Suprapubic skin (tissue), 3 donors: ENCODE data around the gene UVRAG.

ENCODE experiments used
- CTCF ChIP-seq, 2 donors: fragments of 200-600 bp in 1 of 2; fragments of 450-650 bp in 1 of 2; sonication (generic) in 1 of 2; IDR thresholded peaks; one replicate each; pipeline ENCODE4 v1.5.1; 2016 to 2019; ENCODE audit warnings: antibody characterized with exemption in 2 of 2, mild to moderate bottlenecking in 1 of 2, moderate library complexity in 1 of 2
- POLR2A ChIP-seq, 2 donors: fragments of 450-650 bp; IDR thresholded peaks; one replicate each; pipeline ENCODE4 v1.6.1; 2017; ENCODE audit warnings: antibody characterized with exemption in 2 of 2, mild to moderate bottlenecking in 2 of 2, moderate library complexity in 2 of 2

- TF ChIP-seq POLR2A (IDR thresholded peaks at IDR 0.05) (no peak), CTCF (IDR thresholded peaks at IDR 0.05) (no peak)
Observed at GRCh38 chr11:75939516-75939915, 124.5 kb downstream of the UVRAG start.
